Esophagus muscularis mucosa (tissue), 4 donors: ENCODE data around the gene PER3. TPM values are rescaled to one million over a fixed set of nuclear protein-coding genes. Genes with fewer than 3 reads are reported as not detected.
A peak's percentile ranks its signal among the peaks of the same experiment; 100 is the strongest.

Experiments
- DNase-seq: peaks from one replicate; pipeline ENCODE4 v3.0.0-alpha.2; 2017; ENCODE audit errors: extremely low spot score
- H3K27ac ChIP-seq, 4 donors: fragments of 200-600 bp; sonication (generic); replicated peaks in 1 of 4; 1 replicate in 3 of 4; 2 replicates in 1 of 4; pipeline ENCODE4 v1.5.1; 2016 to 2019; ENCODE audit warnings: mild to moderate bottlenecking in 1 of 4
- H3K27me3 ChIP-seq, 4 donors: fragments of 200-600 bp; sonication (generic); one replicate each; pipeline versions ENCODE4 v1.5.1 to v1.6.0; 2016 to 2019
- H3K36me3 ChIP-seq, 4 donors: fragments of 200-600 bp; sonication (generic); one replicate each; pipeline ENCODE4 v1.5.1; 2016 to 2019
- H3K4me1 ChIP-seq, 4 donors: fragments of 200-600 bp; sonication (generic); one replicate each; pipeline ENCODE4 v1.5.1; 2016 to 2019
- H3K4me3 ChIP-seq, 4 donors: fragments of 200-600 bp; sonication (generic); 1 replicate in 2 of 4; 2 replicates in 2 of 4; pipeline ENCODE4 v1.5.1; 2016 to 2019; ENCODE audit warnings: mild to moderate bottlenecking in 4 of 4, moderate library complexity in 1 of 4
- H3K9me3 ChIP-seq, 4 donors: fragments of 200-600 bp; sonication (generic); 1 replicate in 3 of 4; 2 replicates in 1 of 4; pipeline ENCODE4 v1.5.1; 2016 to 2019
- EP300 ChIP-seq: sonication (generic); formaldehyde crosslinking; IDR thresholded peaks from one replicate; pipeline ENCODE4 v1.6.1; 2017; ENCODE audit warnings: antibody characterized with exemption
- POLR2A ChIP-seq: fragments of 450-650 bp; IDR thresholded peaks from one replicate; pipeline ENCODE4 v1.6.1; 2017; ENCODE audit warnings: antibody characterized with exemption, moderate library complexity, mild to moderate bottlenecking, low read depth
- POLR2AphosphoS5 ChIP-seq, 2 donors: sonication (generic); formaldehyde crosslinking; IDR thresholded peaks; one replicate each; pipeline ENCODE4 v1.6.1; 2017; ENCODE audit warnings: antibody characterized with exemption in 2 of 2
- WGBS: methylation state at CpG from one replicate; pipeline ENCODE4 v1.1.5; 2018; 5-methylcytosine and 5-hydroxymethylcytosine counted together
- intact Hi-C: fragments of 100-400 bp; cut with DNase I; formaldehyde crosslinking; loops from one replicate; pipeline ENCODE4 v1.15.1; 2023
- total RNA-seq, 4 donors: library from RNA; depleted of rRNA; stranded (reverse); fragments of >200 nt; gene quantifications; one replicate each; pipeline versions ENCODE4 v1.1.0 to v1.2.1, GENCODE V29; 2016
- TF ChIP-seq, protein P1 (sequence below), 3 experiments: fragments of 200-600 bp in 2 of 3; fragments of 450-650 bp in 1 of 3; sonication (generic) in 2 of 3; IDR thresholded peaks; one replicate each; pipeline ENCODE4 v1.5.1; 2017 to 2019; ENCODE audit warnings: antibody characterized with exemption in 3 of 3, mild to moderate bottlenecking in 2 of 3, moderate library complexity in 1 of 3

The PER3 gene
- total RNA-seq, result 10 to 100 TPM; 25.8 to 45.8 (median 42.6) TPM

DNA sequence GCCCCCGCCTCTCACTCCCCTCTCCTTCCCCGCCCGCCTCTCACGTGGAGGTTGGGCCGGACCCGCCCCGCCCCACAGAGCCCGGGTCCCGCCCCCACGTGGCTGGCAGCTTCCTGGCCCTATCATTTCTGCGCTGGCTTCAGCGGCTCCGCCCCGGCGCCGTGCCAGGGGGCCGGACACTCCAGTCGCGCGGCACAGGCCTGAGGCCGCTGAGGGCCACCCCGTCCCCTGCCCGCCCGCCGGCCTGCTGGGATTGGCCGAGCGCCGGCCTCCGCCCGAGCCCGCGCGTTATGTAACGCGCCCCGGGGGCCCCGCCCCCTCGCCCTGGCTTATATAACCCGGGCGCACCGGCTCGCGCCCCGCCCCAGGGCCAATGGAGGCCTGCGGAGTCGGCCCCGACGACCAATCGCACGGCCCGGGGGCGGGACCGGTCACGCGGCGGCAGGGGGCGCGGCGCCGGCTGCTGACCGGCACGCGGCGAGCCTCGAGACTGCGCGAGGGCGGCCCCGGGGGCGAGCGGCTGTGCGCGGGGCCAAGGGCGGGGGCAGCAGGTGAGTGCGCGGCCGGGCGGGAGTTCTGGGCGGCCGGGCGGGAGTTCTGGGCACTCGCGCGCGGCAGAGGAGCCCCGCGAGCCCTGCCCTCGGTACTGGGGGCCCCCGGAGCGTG lies at the start of gene PER3:
Gene PER3, plus strand, starts transcription at position 466 of the 666 bp plus-strand sequence. CDS start 587 bp downstream, outside the sequence.
- H3K27ac ChIP-seq, result peak within 1 kb of the TSS; percentile 93 to 99 (median 96)
- peak; percentile 99 for DNase-seq
- H3K9me3 ChIP-seq, result no peaks in the 10 kb centered on the region
- intact Hi-C loops, result no loop called here
- H3K4me3 ChIP-seq, result peak within 1 kb of the TSS; percentile 69 to 84 (median 78)
- no peak for TF ChIP-seq POLR2A
- TF ChIP-seq, protein P1, sequence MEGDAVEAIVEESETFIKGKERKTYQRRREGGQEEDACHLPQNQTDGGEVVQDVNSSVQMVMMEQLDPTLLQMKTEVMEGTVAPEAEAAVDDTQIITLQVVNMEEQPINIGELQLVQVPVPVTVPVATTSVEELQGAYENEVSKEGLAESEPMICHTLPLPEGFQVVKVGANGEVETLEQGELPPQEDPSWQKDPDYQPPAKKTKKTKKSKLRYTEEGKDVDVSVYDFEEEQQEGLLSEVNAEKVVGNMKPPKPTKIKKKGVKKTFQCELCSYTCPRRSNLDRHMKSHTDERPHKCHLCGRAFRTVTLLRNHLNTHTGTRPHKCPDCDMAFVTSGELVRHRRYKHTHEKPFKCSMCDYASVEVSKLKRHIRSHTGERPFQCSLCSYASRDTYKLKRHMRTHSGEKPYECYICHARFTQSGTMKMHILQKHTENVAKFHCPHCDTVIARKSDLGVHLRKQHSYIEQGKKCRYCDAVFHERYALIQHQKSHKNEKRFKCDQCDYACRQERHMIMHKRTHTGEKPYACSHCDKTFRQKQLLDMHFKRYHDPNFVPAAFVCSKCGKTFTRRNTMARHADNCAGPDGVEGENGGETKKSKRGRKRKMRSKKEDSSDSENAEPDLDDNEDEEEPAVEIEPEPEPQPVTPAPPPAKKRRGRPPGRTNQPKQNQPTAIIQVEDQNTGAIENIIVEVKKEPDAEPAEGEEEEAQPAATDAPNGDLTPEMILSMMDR (IDR thresholded peaks at IDR 0.05), result peak in 1 of 3 experiments; percentile 19
- TF ChIP-seq POLR2AphosphoS5 (IDR thresholded peaks at IDR 0.05), result peak; percentile 61 to 75
- TF ChIP-seq EP300, result no peak
- 0% methylated on average over 1 of the region's 90 CpGs for WGBS
- H3K36me3 ChIP-seq, result peaks cover 16 to 45% (median 31%) of the 10 kb centered on the region in 4 donors
- H3K27me3 ChIP-seq, result no peaks in the 10 kb centered on the region
- peaks cover 18 to 55% (median 55%) of the 10 kb centered on the region in 4 donors for H3K4me1 ChIP-seq

DNA sequence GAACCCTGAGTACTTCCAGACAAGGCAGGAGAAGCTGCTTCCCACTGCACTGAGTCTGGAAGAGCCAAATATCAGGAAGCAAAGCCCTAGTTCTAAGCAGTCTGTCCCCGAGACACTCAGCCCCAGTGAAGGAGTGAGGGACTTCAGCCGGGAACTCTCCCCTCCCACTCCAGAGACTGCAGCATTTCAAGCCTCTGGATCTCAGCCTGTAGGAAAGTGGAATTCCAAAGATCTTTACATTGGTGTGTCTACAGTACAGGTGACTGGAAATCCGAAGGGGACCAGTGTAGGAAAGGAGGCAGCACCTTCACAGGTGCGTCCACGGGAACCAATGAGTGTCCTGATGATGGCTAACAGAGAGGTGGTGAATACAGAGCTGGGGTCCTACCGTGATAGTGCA lies 46.0 kb upstream of the PER3 start:
- Histone ChIP-seq H3K27ac (no peak overlapping the region), H3K36me3 (peaks cover 5 to 36% (median 21%) of the 10 kb centered on the region in 4 donors), H3K27me3 (no peaks in the 10 kb centered on the region), H3K4me3 (no peak overlapping the region), H3K9me3 (no peaks in the 10 kb centered on the region), H3K4me1 (no peaks in the 10 kb centered on the region)
- TF ChIP-seq, protein P1 (IDR thresholded peaks at IDR 0.05), result no peak
- TF ChIP-seq EP300 (no peak), POLR2AphosphoS5 (IDR thresholded peaks at IDR 0.05) (no peak), POLR2A (no peak)
- intact Hi-C loops, result no loop called here
- WGBS, result 89% methylated on average over 6 of the region's 6 CpGs
- DNase-seq, result no peak

DNA sequence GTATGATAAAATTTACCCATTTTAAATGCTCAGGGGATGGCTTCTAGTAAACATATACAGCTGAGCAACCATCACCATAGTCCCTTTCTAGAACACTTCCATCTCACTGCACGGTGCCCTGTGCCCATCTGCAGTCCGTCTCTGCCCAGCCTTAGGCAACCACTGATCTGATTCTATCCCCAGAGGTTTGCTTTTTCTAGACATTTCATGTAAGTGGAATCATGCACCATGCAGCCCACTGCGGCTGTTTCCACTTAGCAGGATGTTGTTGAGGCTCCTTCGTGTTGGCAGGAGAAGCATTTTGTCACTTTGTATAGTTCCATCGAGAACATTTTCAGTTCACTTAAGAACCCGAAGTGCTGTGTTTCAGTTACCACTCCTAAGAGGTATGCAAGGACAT lies 40.7 kb upstream of the PER3 start:
- WGBS, result 91% methylated on average over 6 of the region's 6 CpGs
- intact Hi-C loops, result no loop called here

DNA sequence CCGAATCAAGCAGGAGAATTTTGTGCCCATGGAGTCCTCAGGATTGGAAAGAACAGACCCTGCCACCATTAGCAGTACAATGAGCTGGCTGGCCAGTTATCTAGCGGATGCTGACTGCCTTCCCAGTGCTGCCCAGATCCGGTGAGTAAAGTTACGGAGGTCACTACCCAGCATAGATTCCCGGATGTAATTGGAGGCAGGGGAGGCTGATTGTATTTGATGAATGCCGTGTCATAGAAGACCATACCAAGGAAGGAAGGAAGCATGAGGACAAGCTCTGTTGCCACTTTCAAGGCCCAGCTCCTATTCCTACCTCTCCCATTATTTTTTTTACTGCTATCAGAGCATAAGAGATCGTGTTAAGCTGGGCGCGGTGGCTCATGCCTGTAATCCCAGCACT lies 39.2 kb upstream of the PER3 start:
- intact Hi-C loops, result no loop called here
- Histone ChIP-seq H3K9me3 (no peaks in the 10 kb centered on the region), H3K36me3 (peaks cover 0 to 15% (median 7%) of the 10 kb centered on the region in 4 donors), H3K27me3 (no peaks in the 10 kb centered on the region), H3K4me3 (no peak overlapping the region), H3K4me1 (no peaks in the 10 kb centered on the region), H3K27ac (no peak overlapping the region)
- DNase-seq, result peak; percentile 66
- WGBS, result 94% methylated on average over 9 of the region's 9 CpGs
- TF ChIP-seq, protein P1 (IDR thresholded peaks at IDR 0.05), result no peak
- TF ChIP-seq POLR2AphosphoS5 (IDR thresholded peaks at IDR 0.05) (no peak), EP300 (no peak), POLR2A (no peak)

More for the DNA sequence above, 40.7 kb upstream of the PER3 start:
- Histone ChIP-seq H3K36me3 (peaks cover 0 to 22% (median 11%) of the 10 kb centered on the region in 4 donors), H3K27me3 (no peaks in the 10 kb centered on the region), H3K4me1 (no peaks in the 10 kb centered on the region), H3K4me3 (no peak overlapping the region), H3K27ac (no peak overlapping the region), H3K9me3 (no peaks in the 10 kb centered on the region)
- TF ChIP-seq, protein P1 (IDR thresholded peaks at IDR 0.05), result no peak
- TF ChIP-seq EP300 (no peak), POLR2A (no peak), POLR2AphosphoS5 (IDR thresholded peaks at IDR 0.05) (no peak)
- DNase-seq, result peak; percentile 82
